Measurements from ENCODE around the gene TBC1D1.

- TF ChIP-seq CTCF (IDR thresholded peaks at IDR 0.05; ENCODE audit: low read length) = no peak
- no peak for TF ChIP-seq EZH2 (optimal IDR thresholded peaks at IDR 0.05; ENCODE audit: low read depth, low read length)
Observed at GRCh38 chr4:38097818-38098217, 206.9 kb downstream of the TBC1D1 start.

All from MM.1S (cell line).